ENCODE results near the gene PDCD4.

- TF ChIP-seq NFYB (CRISPR knock-in tag; conservative IDR thresholded peaks at IDR 0.05; ENCODE audit: low read depth): no peak
- TF ChIP-seq CTCF (IDR thresholded peaks at IDR 0.05): no peak
- no peak for TF ChIP-seq ZNF121 (CRISPR knock-in tag; IDR thresholded peaks at IDR 0.05)
- no peak for TF ChIP-seq HMGXB4 (CRISPR knock-in tag; IDR thresholded peaks at IDR 0.05)
- TF ChIP-seq AR (CRISPR knock-in tag; IDR thresholded peaks at IDR 0.05): no peak
- TF ChIP-seq TEAD4 (CRISPR knock-in tag; IDR thresholded peaks at IDR 0.05): no peak
- TF ChIP-seq FOXP1 (CRISPR knock-in tag; IDR thresholded peaks at IDR 0.05; ENCODE audit: borderline replicate concordance): 0 out of 2 replicates have a peak, but pooled peaks have one; percentile 32
- TF ChIP-seq ELF4 (CRISPR knock-in tag; IDR thresholded peaks at IDR 0.05; ENCODE audit: low read depth): no peak
Measured at GRCh38 chr10:110918643-110919348, 47.1 kb downstream of the PDCD4 start, which contains the start of gene BBIP1.

Data from WTC11 (cell line).